SU-DHL-6 (cell line): Measurements from ENCODE around the gene PSMB1.

Source experiments
- EZH2phosphoT487 ChIP-seq: fragments of 200-600 bp; sonication (generic), shearing (Covaris generic); conservative IDR thresholded peaks from 2 replicates; pipeline ENCODE4 v1.6.1; 2018; ENCODE audit warnings: mild to moderate bottlenecking, antibody characterized with exemption, low read length, moderate library complexity, mixed read lengths
- TF ChIP-seq, protein P1 (sequence below): fragments of 200-600 bp; sonication (generic); IDR thresholded peaks from one replicate; pipeline ENCODE4 v1.5.1; 2017; ENCODE audit warnings: antibody characterized with exemption, mild to moderate bottlenecking, low read length, moderate library complexity; ENCODE audit not compliant: insufficient read depth, poor library complexity, severe bottlenecking

GRCh38 chr6:170516783-170517616 is 36.1 kb downstream of the PSMB1 start:
- TF ChIP-seq, protein P1, sequence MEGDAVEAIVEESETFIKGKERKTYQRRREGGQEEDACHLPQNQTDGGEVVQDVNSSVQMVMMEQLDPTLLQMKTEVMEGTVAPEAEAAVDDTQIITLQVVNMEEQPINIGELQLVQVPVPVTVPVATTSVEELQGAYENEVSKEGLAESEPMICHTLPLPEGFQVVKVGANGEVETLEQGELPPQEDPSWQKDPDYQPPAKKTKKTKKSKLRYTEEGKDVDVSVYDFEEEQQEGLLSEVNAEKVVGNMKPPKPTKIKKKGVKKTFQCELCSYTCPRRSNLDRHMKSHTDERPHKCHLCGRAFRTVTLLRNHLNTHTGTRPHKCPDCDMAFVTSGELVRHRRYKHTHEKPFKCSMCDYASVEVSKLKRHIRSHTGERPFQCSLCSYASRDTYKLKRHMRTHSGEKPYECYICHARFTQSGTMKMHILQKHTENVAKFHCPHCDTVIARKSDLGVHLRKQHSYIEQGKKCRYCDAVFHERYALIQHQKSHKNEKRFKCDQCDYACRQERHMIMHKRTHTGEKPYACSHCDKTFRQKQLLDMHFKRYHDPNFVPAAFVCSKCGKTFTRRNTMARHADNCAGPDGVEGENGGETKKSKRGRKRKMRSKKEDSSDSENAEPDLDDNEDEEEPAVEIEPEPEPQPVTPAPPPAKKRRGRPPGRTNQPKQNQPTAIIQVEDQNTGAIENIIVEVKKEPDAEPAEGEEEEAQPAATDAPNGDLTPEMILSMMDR, result peak; percentile 88
- TF ChIP-seq EZH2phosphoT487, result no peak
